ENCODE data around the gene KLHL35.

The KLHL35 gene, protein sequence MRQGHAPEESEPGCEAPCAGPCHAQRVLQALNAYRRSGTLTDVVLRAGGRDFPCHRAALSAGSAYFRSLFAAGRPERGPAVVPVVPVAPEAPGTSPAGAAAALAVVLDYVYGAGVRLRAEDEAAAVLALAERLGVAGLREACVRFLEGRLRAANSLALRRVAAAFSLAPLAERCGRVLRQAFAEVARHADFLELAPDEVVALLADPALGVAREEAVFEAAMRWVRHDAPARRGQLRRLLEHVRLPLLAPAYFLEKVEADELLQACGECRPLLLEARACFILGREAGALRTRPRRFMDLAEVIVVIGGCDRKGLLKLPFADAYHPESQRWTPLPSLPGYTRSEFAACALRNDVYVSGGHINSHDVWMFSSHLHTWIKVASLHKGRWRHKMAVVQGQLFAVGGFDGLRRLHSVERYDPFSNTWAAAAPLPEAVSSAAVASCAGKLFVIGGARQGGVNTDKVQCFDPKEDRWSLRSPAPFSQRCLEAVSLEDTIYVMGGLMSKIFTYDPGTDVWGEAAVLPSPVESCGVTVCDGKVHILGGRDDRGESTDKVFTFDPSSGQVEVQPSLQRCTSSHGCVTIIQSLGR

DNA sequence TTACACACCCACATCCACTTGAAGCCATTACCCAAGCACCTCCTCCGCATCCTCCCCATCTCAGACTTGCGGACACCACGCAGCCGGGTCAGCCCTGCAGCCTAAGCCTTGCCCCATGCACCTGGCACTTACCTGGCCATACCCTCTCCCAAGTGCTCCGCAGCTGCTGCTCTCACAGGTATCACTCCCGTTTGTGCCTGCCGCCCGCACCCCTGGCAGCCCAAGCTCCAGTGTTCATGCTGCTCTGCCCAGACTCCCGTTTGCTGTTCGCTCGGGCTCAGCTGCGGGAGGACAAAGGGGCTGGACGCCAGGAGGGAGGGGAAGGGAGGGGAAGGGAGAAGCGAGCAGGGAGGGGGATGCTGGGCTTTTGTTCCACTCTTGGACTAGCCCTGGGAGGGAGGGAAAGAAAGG, at the start of gene KLHL35:
Gene KLHL35 (minus strand): TSS at position 293 of the 411 bp plus-strand sequence. CDS start 2,574 bp downstream, outside the sequence.
- DNase-seq = peak in 6 of 14 donors; percentile 8 to 28 (median 18)

DNA sequence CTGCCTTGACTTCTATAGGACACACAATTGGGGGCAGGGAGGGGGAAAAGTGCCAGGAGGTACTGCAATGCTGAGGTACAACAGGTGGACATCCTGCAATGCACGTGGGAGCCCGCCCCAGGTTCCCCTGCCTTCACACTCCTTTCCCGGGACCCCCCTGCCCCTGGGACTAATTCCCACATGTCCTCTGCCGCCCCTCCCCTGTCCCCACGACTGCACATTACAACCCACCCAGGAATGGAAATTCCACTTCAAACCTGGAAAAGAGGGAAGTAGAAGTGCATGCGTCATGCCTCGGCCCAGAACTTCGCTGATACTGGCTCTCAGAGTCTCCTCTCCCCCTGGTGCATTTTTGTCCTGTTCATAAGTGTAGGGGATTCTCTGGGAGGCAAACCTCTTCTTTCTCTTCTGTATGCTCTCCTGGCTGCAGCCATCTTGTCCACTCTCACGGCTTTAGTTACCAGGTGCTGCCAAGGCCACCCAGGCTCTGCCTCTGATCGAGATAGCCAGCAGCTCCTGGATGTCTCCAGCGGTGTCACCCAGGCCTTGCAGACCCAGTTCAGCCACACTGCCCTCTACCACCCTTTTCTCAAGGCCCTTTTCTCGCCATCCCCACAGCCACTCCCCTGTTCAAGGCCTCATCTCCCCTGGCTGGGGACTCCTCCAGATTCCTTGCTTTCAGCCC, 49.1 kb upstream of the KLHL35 start:
- no peak for DNase-seq

DNA sequence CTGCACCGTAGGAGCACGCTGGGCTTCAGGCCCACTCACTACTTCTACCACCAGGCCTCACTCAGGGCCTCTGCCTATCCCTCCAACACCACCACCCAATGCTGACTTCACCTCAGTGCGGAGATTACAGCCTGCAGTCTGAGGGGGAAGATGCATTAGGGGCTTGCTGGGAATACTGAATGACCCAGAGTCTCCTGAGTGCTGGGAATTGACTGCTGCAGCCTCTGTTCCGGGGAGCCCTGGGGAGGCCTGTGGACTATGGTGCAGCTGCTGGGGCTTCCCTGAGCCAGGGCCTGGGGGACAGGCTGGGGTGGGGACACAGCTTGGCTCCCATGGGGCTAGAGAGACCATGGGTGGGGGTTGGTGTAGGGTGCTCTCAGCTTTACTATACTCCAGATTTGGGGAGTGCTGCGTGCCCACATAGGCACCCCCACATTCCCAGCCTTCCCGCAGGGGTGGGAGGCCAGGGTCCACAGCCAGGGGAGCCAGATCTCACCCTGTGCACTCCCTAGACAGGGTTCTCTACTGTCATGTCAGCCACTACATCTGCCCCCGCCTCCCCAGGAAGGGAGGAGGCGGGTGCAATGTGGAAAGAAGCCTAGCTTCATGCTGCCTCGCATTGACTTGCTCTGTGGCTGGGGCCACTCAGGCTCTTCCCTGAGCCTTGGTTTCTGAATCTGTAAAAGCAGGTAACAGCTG, 48.4 kb upstream of the KLHL35 start:
- no peak for DNase-seq

DNA sequence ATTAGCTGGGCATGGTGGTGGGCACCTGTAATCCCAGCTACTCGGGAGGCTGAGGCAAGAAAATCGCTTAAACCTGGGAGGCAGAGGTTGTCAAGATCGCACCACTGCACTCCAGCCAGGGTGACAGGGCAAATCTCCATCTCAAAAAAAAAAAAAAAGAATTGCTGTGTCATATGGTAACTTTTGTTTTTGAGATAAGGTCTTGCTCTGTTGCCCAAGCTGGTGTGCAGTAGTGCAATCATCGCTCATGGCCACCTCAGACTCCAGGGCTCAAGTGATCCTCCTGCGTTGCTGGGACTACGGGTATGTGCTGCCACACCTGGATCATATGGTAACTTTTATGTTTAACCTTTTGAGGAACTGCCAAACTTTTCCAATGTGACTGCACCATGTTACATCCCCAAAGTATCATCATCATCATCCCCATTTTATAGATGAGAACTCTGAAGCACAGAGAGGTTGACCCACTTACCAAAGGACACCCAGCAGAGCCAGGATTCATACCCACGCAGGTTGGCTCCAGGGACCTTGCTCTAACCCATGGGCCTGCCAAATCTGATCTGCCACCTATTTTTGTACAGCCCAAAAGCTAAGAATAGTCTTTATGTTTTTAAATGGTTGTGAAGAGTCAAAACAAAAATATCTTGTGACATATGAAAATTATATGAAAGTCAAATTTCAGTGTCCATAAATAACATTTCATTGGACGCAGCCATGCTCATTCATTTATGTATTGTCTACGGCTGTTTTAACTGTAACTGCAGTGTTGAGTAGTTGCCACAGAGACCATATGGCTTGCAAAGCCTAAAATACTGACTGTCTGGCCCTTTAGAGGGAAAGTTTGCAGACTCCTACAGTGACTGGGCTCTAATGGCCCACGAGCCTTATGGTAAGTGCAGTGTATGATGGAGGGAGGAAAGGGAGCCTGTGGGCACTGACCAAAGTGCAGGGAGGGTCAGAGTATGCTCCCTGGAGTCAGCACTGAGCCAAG, 47.5 kb upstream of the KLHL35 start:
- DNase-seq = peak in 1 of 14 donors; percentile 27

DNA sequence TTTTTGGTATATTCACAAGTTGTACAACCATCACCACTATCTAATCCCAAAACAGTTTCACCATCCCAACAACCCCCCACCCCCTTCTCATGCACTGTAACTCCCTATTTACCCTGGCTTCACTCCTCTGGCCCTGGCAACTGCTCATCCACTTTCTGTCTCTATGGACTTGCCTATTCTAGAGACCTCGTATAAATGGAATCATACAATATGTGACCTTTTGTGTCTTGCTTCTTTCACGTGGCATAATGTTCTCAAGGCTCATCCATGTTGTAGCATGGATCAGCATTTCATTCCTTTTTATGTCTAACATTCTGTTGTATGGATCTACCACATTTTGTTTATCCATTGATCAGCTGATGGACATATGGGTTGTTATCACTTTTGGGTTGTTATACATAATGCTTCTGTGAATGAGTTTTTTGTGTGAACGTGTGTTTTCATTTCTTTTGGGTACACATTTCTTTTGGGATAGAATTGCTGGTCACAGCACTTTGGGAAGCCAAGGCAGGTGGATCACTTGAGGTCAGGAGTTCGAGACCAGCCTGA, 46.7 kb upstream of the KLHL35 start:
- no peak for DNase-seq

DNA sequence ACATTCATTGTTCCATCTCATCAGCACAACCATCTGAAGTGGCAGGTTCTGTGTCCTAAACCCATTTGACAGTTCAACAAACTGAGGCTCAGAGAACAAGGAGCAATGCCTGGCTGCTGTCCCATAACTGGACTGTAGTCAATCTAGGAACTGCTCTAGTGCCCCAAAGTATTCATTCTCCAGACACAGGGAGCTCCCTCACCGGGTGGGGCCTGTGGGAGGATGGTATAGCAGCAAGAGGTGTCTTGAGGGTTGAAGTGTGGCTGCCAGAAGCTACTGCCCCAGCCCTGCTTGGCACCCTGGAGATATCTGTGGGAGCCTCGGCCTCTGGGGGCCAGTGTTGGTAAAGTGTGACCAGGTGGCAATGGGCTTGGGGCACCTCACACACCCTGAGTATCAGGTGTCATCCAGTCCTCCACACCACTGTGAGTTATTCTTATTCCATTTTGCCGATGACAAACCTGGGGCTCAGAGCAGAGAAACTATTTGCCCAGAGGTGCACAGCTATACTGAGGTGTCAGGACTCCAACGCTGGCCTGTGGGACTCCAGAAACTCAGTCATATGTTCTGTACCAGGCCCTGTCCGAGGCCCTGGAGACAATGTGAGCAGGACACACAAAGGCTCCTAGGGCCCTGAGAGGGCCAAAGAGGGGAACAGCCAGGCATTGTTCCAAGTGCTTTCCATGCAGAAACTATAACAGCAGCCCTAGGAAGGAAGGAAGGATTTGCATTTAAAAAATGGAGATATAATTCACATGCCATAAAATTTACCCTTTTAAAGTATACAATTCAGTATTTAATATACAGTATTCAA, 46.0 kb upstream of the KLHL35 start:
- DNase-seq = no peak

DNA sequence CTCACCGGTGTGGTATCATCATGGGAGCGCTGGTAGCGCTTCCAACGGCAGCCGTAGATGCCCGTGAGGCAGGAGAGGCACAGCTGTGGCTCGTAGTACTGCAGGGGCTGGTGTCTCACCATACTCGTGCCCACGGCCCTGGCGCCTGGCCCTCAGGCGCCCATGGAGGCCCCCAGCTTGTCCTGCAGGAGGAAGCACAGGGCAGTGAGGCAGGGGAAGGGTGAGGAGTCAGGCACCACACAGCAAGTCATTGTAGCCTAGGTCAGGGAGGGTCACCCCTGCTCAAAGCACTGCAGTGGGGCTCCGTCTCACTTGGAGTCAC, 44.6 kb upstream of the KLHL35 start:
- no peak for DNase-seq

DNA sequence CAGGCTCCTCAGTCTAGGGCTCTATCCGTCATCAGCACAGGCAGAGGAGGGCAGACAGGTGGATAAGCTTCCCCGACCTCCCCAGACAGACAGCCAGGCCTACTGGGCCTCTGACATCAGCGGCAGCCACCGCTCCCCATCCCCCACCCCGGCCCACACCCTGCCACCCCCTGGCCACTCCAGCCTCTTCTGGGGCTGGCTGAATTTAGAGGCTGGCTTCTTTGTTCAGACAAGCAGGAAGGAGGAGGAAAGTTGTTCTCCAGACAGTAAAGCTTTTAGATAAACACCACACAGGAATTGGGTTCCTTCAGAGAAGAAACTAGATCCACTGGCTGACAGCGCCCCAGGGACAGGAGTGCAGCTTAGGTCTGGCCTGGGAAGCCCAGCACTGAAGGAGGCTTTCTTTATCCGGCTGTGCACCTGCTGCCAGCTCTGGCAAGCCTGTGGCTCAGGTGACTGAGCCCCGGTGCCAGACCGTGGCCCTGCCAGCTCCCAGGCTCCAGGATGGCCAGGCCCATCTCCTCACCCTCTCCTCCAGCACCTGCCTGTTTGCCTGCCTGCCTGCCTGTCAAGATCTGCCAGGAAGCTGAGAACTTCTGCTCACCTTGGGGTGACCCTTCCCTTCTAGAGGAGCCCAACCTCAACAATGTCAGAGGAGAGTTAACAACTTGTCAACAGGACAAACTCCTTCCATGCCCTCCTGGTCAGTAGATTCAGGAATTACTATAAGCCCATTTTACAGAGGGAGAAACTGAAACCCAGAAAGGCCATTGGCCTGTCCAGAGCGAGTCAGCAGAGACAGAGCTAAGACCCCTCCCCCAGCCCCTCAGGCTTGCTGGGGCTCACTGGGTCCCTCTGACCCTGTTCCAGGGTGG, 44.0 kb upstream of the KLHL35 start:
- DNase-seq = peak in 2 of 14 donors; percentile 34 to 95

DNA sequence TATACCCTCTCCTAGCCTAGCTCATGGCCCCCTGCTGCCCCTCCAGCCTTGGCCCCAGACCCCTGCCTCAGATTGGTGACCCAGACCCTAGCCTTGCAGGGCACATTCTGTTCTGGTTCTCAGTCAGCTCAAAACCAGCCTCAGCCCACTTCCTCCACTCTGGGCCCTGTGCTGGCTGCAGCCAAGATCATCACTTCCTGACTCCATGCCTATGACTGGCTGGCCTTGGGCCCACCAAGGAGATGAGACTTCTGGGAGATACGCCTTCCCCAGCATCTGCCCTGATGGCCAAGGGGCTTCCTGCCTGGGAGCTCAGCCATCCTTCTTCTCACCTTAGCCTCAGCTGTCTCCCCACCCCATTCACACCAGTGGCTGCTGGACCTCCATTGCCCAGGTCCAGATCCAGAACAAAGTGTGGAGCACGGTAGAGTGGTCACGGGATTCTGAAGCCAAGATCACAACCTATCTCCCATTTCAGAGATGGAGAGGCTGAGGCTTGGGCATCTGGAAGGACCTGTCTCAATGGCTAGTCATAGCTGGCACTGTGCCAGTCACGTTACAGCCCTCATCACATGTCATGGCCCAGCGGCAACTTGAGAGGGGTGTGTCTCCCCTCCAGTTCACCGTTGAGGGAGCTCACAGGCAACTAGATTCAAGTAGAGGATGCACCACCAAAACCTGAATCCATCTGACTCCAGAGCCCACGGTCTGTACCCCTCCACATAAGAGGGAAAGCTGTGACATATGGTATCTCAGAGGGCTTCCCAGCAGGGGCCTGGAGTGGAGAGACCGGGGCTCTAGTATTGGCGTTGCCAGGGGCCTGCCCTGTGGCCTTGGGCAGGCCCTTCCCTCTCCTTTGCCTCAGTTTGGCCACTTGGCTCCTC, 43.0 kb upstream of the KLHL35 start:
- DNase-seq = peak in 1 of 14 donors; percentile 50

DNA sequence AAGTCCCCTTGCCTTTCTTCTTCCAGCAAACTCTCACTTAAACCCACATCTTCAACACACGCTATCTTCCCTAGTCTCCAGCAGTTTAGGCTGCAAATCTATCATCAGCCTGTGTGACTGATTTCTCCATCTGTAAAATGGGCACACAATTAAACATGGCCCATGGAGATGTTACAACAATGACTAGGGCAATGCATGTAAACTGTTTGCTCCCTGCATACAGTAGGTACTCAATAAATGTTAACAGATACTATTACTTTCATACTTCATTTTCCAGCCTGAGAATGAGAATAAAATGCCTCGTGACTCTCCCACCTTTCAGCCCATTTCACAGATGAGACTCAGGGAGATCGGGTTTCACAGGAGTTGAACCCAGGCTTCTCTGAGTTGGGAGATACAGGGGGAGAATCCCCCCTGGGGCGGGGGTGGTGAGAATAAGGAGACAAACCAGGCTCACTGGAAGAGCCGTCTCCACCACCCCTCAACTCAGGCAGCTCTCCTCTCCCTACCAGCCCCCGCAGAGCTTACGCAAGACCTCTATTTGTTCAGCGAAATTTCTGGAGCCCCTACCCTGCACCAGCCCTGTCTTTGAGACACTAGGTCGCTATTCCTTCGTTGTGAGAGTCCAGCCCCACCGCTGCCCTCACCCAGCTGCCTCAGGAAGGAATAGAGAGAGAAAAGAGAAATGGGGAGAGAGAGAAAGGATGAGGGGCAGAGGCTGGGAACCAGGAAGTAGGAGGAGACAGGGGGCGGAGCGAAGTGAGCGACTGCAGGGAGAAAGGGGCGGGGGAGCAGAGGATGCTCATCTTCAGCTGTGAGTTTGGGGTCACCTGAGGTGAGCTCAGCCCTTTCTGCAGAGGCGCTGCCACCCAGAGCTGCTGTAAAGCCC, 42.1 kb upstream of the KLHL35 start:
- no peak for DNase-seq

DNA sequence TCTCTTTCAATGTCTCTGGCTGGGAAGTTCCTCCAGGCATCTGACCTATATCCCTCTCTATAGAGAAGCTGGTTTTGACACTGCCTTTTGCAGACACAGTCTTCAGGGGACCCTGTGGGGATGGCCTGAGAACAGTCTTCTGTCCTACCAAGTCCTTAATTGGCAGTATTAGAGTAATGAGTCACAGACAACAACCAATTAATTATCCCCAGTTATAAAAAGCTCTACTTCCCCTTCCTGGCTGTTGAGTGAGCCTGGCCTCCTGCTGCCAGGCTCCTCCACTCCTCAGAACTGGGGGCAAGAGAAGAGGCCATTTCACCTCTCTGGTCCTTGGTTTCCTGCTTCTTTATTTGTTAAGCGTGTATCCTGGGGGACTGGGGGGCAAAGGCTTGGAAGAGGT, 41.2 kb upstream of the KLHL35 start:
- DNase-seq = no peak

DNA sequence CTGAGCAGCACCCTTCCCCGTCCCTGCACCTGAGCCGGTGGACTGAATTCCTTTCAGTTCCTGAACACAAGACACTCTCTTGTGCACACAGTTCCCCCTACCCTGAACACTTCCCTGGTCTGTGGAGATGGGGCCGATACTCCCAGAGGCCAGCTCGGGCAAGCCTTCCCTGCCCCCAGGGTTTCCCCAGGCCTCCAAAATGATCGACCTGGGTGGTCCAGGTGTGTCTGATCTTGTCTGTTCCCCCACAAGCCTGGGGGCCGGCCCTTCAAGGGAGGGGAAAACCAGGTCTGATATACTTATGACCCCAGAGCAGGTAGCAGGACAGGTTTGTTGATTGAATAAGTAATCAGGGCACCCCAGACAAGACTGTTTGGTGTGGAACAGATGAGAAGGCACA, 40.7 kb upstream of the KLHL35 start:
- no peak for DNase-seq

DNA sequence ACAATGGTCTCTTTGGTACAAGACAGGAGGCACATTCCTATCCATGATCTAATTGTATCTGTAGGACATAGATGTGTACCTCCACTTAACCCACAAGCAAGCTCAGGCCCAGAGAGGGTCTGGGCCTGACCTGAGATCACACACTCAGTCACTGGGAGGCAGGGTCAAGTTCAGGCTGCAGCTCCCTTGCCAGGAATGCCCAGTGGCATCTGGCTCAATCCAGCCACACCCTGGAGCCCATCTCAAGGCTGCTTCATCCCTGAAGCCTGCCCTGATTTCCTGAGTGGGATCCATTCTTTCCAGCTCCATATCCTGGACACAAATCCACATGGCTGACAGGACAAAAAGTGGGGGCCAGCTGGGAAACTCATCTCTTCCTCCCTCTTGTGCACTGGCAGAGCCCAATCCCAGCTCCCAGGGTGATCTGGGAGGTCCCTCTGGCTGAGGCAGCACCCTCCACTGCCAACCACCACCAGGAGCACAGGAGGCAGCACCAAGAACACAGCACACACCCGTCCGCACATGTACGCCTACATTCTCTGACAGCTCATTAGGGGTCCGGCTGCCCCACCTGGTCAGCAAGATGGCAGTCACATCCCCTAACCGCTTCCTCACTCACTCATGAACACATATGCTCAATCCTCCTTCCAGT, 39.2 kb upstream of the KLHL35 start:
- DNase-seq = no peak

DNA sequence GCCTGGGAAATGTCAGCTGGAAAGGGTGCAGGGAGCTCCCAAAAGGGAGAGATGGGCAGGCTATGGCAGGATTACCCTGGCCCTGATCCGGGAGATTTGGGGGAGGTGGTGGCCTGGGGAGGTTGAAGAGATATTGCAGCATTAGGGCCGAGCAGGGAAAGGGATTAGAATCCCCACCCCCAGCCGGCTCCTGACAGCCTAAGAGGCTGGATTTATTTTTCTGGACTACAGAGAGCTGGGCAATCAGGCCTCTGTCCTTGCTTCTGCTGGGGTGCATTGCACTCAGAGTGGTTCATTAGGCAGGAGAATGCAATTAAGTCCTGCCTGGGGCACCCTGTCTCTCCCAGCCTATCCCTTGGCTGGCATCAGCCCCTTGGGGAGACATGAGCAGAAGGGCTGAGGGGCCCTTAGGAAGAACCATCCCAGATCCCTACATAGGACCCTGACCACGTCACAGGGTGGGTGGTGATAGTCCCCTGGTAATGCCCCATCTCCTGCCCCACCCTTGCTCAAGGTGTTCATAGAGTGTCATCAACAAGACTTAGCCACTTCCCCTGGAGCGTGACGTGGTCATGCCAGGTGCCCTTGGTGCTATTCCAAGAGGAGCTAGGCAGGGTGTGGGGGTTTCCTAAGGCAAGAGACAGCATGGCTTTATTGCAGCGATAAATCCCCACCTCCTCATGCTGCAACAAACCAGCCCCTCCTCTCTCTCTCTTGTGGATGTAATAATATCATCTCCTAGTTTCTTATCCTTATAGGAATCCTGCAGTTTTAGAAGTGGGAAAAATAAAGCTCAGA, 38.4 kb upstream of the KLHL35 start:
- DNase-seq = no peak

DNA sequence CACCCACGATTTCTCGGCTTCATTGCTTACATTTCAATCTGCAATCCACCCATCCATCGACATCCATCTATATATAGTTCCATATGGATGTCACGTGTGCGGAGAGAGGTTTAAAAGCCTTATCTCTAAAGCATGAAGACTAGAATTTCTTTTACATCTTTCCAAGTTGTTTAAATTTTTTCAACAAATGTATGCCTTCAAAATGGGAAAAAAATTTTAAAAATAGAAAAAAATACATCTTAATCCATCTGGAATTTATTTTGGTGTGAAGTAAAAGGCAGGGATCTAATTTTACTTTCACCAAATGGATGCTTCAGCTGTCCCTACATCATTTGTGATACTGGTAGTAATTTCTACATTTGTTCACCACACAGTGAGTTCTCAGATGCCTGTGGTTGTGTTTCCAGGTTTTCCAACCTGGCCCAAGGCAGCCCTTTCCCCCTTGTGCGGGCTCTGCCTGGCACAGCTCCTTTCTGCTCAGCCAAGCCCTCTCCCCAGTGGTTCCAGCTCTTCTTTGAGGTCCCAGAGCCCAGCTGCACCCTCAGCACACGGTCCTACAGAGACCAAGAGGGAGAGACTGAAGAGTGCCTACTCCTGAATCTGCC, 37.6 kb upstream of the KLHL35 start:
- DNase-seq = no peak

Measured in C1 segment of cervical spinal cord (tissue), 14 donors.